ENCODE measurements around the gene TMPRSS5.
A peak's percentile ranks its signal among the peaks of the same experiment; 100 is the strongest.
"Not testable (repeated sequence)": the region's sequence is repeated elsewhere in the genome, so short reads cannot be mapped to it uniquely, and the experiment has no call there.

TMPRSS5 gene

GRCh38 chr11:113697111-113697510 lies 9.0 kb downstream of the TMPRSS5 start:
- no peak for DNase-seq

- DNase-seq, result no peak
Measured at GRCh38 chr11:113695207-113695606, 10.9 kb downstream of the TMPRSS5 start.

- DNase-seq, result no peak
Measured at GRCh38 chr11:113694390-113694789, 11.7 kb downstream of the TMPRSS5 start.

GRCh38 chr11:113693030-113693429 lies 13.1 kb downstream of the TMPRSS5 start:
- DNase-seq, result no peak

- no peak for DNase-seq
Measured at GRCh38 chr11:113690619-113691569, 15.2 kb downstream of the TMPRSS5 start.

GRCh38 chr11:113689768-113690618 lies 16.1 kb downstream of the TMPRSS5 start:
- no peak for DNase-seq

GRCh38 chr11:113685654-113686359 lies 20.3 kb downstream of the TMPRSS5 start:
- DNase-seq, result peak in 1 of 5 donors; percentile 44

GRCh38 chr11:113684496-113684895 lies 21.6 kb downstream of the TMPRSS5 start:
- no peak for DNase-seq

GRCh38 chr11:113683481-113684046 lies 22.5 kb downstream of the TMPRSS5 start:
- DNase-seq, result no peak

GRCh38 chr11:113681711-113682413 lies 24.2 kb downstream of the TMPRSS5 start:
- no peak for DNase-seq

- DNase-seq, result no peak
Measured at GRCh38 chr11:113681282-113681681, 24.8 kb downstream of the TMPRSS5 start.

GRCh38 chr11:113677685-113678084 lies 28.4 kb downstream of the TMPRSS5 start:
- DNase-seq, result no peak

GRCh38 chr11:113675565-113675964 lies 30.5 kb downstream of the TMPRSS5 start:
- DNase-seq, result no peak

GRCh38 chr11:113675003-113675561 lies 31.0 kb downstream of the TMPRSS5 start:
- peak in 1 of 5 donors; percentile 65 for DNase-seq

- no peak for DNase-seq
Measured at GRCh38 chr11:113674397-113674685, 31.8 kb downstream of the TMPRSS5 start.

- no peak for DNase-seq
Measured at GRCh38 chr11:113673550-113674396, 32.3 kb downstream of the TMPRSS5 start.

- DNase-seq, result not testable (repeated sequence)
Measured at GRCh38 chr11:113671914-113672313, 34.2 kb downstream of the TMPRSS5 start.

GRCh38 chr11:113670831-113671215 lies 35.3 kb downstream of the TMPRSS5 start:
- no peak for DNase-seq

GRCh38 chr11:113670149-113670830 lies 35.8 kb downstream of the TMPRSS5 start:
- no peak for DNase-seq

GRCh38 chr11:113668255-113668654 lies 37.9 kb downstream of the TMPRSS5 start:
- DNase-seq, result no peak

Data from T-helper 1 cell (primary cell).